NOMO-1 (cell line): ENCODE results near the gene SPATA7.
"Not testable (repeated sequence)": the region's sequence is repeated elsewhere in the genome, so short reads cannot be mapped to it uniquely, and the experiment has no call there.

Experiments used
- DNase-seq, 2 experiments: peaks; one replicate each; lab custom pipeline; 2025; ENCODE audit not compliant: unreplicated experiment in 2 of 2; lab: John Stamatoyannopoulos, UW

Gene SPATA7

GRCh38 chr14:88385212-88386101 lies at the start of gene SPATA7:
TSS of gene SPATA7 (plus strand) at chr14:88385657. CDS start at chr14:88385819, 162 bp downstream.
- DNase-seq: peak; percentile 76 to 81

DNA sequence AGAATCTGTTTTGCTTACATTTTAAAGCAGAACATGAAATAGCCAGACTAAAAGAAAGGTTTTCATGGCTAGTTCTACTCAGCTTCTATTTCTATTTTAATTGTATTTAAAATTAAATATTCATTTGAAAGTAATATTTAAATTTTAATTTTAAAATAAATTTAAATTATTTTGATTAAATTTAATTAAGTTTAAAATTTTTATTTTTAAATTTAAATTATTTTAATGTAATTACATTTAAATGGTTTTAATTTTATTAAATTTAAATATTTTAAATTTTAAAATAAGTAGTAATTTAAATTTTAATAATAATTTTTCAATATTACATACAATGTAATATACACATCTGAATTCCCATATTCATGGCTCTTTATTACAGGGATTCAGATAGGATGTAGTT lies 45.1 kb upstream of the SPATA7 start:
- DNase-seq: no peak

GRCh38 chr14:88342980-88343379 lies 42.5 kb upstream of the SPATA7 start:
- DNase-seq: no peak

DNA sequence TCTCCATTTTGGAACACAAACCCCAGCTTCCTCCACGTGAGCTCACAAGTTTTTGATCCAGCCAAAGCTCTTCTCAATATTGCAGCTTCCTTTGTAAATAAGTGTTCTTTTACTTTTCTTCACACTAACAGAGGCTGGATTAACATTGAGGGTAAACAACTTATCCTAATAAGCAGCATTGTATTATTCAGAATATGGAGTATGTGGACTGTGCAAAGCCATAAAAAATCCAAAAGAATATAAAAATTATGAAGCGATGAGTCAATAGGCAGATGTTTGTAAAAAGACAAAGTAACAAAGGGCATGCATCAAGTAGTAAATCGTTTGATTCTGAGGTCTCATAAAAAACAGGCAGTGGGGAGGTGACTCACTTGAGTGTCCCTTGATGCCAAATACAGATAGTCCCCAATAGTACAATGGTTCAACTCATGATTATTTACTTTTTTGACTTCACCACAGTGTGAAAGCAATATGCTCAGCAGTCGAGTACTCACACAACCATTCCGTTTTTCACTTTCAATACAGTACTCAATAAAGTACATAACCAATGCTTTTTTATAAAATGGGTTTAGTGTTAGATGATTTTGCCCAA lies 39.3 kb upstream of the SPATA7 start:
- no peak for DNase-seq

DNA sequence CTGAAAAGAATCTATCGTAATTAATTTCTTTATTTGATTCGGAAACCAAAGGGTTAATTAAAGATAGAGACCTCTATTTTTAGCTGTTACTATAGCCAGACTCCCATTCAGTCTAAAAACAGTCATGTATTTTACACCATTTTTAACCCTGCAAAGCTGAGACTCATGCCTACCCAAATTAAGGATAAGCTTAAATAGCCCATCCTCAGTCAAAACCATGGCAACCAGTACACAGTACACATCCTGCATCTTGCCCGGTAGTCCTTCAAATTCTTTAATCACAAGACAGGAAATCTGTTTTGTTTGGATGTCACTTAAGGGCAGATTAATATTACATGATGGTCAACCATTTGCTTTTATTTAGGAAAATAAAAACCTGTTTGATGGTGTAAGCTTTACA lies 36.9 kb upstream of the SPATA7 start:
- DNase-seq: no peak

GRCh38 chr14:88351966-88352691 lies 33.3 kb upstream of the SPATA7 start:
- DNase-seq: no peak

GRCh38 chr14:88352698-88353097 lies 32.8 kb upstream of the SPATA7 start:
- DNase-seq: no peak

DNA sequence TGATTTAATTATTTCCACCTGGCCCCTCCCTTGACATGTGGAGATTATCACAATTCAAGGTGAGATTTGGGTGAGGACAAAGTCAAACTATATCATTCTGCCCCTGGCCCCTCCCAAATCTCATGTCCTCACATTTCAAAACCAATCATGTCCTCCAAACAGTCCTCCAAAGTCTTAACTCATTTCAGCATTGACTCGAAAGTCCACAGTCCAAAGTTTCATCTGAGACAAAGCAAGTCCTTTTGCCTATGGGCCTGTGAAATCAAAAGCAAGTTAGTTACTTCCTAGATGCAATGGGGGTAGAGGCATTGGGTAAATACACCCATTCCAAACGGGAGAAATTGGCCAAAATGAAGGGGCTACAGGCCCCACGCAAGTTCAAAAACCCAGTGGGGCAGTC lies 31.1 kb upstream of the SPATA7 start:
- DNase-seq: no peak

DNA sequence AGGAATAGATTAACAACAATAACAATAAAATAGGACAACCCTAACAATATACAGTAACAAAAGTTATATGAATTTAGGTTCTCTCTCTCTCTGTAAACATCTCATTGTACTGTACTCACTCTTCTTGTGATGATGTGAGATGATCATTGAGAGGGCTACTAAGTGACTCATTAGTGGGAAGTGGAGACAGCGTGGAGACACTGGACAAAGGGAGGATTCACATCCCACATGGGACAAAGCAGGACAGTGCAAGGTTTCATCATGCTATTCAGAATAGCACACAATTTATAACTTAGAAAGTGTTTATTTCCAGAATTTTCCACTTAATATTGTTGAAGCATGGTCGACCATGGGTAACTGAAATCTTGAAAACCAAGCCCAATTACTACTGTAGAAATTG lies 26.0 kb upstream of the SPATA7 start:
- no peak for DNase-seq

GRCh38 chr14:88363644-88364043 lies 21.8 kb upstream of the SPATA7 start:
- DNase-seq: no peak

- DNase-seq: no peak
Observed at GRCh38 chr14:88364710-88365413, 20.6 kb upstream of the SPATA7 start.

DNA sequence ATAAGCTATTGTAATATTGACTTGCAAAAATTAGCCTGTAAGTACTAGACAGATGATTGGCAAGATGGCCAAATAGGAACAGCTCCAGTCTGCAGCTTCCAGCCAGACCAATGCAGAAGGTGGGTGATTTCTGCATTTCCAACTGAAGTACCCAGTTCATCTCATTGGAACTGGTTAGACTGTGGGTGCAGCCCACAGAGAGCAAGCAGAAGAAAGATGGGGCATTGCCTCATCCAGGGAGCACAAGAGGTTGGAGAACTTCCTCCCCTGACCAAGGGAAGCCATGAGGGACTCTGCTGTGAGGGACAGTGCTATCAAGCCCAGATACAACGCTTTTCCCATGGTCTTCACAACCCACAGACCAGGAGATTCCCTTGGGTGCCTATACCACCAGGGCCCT lies 16.0 kb upstream of the SPATA7 start:
- no peak for DNase-seq

- no peak for DNase-seq
Observed at GRCh38 chr14:88379706-88380343, 5.6 kb upstream of the SPATA7 start.

GRCh38 chr14:88380405-88380804 lies 5.1 kb upstream of the SPATA7 start:
- peak; percentile 1 to 31 for DNase-seq

GRCh38 chr14:88381634-88382033 lies 3.8 kb upstream of the SPATA7 start:
- not testable (repeated sequence) for DNase-seq

DNA sequence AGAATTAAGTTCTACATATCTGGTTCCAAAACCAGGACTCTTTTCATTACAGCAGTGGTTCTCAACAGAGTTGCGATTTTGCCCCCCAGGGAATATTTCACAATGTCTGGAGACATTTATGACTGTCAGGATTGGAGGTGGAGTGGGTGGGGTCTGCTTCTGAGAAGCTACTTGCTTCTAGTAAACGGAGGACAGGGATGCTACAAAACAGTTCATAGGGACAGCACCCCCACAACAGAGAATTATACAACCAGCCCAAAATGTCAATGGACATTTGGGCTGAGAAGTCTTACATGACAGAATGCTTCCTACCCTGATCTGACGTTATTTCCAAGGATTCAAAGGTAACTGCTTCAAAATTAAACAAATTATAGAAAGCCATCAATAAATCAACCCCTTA lies 739 bp upstream of the SPATA7 start:
- no peak for DNase-seq

GRCh38 chr14:88386256-88386794 lies 868 bp downstream of the SPATA7 start:
- DNase-seq: no peak

GRCh38 chr14:88388741-88389282 lies 3.4 kb downstream of the SPATA7 start:
- no peak for DNase-seq

- no peak for DNase-seq
Observed at GRCh38 chr14:88392609-88393008, 7.2 kb downstream of the SPATA7 start.

- no peak for DNase-seq
Observed at GRCh38 chr14:88411039-88411438, 25.6 kb downstream of the SPATA7 start.
